ENCODE data around the gene CAPRIN1.
"Not testable (repeated sequence)": the region's sequence is repeated elsewhere in the genome, so short reads cannot be mapped to it uniquely, and the experiment has no call there.

Gene CAPRIN1

GRCh38 chr11:34052036-34052607 lies 591 bp downstream of the CAPRIN1 start:
- DNase-seq: peak; percentile 70 to 88

- peak in 1 of 2 donors; percentile 26 for DNase-seq
These were observed 1.2 kb downstream of the CAPRIN1 start for GRCh38 chr11:34052608-34053160.

- peak; percentile 29 to 79 for DNase-seq
These were observed 1.7 kb downstream of the CAPRIN1 start for GRCh38 chr11:34053161-34053686.

GRCh38 chr11:34054351-34054750 lies 2.8 kb downstream of the CAPRIN1 start:
- not testable (repeated sequence) for DNase-seq

GRCh38 chr11:34055218-34056000 lies 3.9 kb downstream of the CAPRIN1 start:
- no peak for DNase-seq

- no peak for DNase-seq
These were observed 5.1 kb downstream of the CAPRIN1 start for GRCh38 chr11:34056672-34057071.

GRCh38 chr11:34063061-34063795 lies 11.7 kb downstream of the CAPRIN1 start:
- DNase-seq: no peak

- DNase-seq: no peak
These were observed 12.8 kb downstream of the CAPRIN1 start for GRCh38 chr11:34064291-34064690.

- DNase-seq: no peak
These were observed 14.1 kb downstream of the CAPRIN1 start for GRCh38 chr11:34065505-34066203.

GRCh38 chr11:34066766-34067165 lies 15.2 kb downstream of the CAPRIN1 start:
- not testable (repeated sequence) for DNase-seq

GRCh38 chr11:34067383-34068065 lies 16.0 kb downstream of the CAPRIN1 start:
- no peak for DNase-seq

GRCh38 chr11:34068111-34068510 lies 16.6 kb downstream of the CAPRIN1 start:
- no peak for DNase-seq

- DNase-seq: not testable (repeated sequence)
These were observed 19.8 kb downstream of the CAPRIN1 start for GRCh38 chr11:34071306-34071705.

- DNase-seq: no peak
These were observed 20.5 kb downstream of the CAPRIN1 start for GRCh38 chr11:34072041-34072440.

- DNase-seq: no peak
These were observed 21.3 kb downstream of the CAPRIN1 start for GRCh38 chr11:34072832-34073231.

- DNase-seq: no peak
These were observed 22.9 kb downstream of the CAPRIN1 start for GRCh38 chr11:34074391-34074790.

- DNase-seq: no peak
These were observed 23.8 kb downstream of the CAPRIN1 start for GRCh38 chr11:34075178-34075820.

GRCh38 chr11:34080609-34081008 lies 29.1 kb downstream of the CAPRIN1 start:
- DNase-seq: no peak

- DNase-seq: no peak
These were observed 33.1 kb downstream of the CAPRIN1 start for GRCh38 chr11:34084637-34085036.

- no peak for DNase-seq
These were observed 35.2 kb downstream of the CAPRIN1 start for GRCh38 chr11:34086554-34087283.

- DNase-seq: no peak
These were observed 40.3 kb downstream of the CAPRIN1 start for GRCh38 chr11:34091825-34092224.

Measured in bone marrow (tissue), 2 donors.